Measurements from ENCODE around the gene ARID1B.
A peak's percentile ranks its signal among the peaks of the same experiment; 100 is the strongest.

ARID1B gene

DNA sequence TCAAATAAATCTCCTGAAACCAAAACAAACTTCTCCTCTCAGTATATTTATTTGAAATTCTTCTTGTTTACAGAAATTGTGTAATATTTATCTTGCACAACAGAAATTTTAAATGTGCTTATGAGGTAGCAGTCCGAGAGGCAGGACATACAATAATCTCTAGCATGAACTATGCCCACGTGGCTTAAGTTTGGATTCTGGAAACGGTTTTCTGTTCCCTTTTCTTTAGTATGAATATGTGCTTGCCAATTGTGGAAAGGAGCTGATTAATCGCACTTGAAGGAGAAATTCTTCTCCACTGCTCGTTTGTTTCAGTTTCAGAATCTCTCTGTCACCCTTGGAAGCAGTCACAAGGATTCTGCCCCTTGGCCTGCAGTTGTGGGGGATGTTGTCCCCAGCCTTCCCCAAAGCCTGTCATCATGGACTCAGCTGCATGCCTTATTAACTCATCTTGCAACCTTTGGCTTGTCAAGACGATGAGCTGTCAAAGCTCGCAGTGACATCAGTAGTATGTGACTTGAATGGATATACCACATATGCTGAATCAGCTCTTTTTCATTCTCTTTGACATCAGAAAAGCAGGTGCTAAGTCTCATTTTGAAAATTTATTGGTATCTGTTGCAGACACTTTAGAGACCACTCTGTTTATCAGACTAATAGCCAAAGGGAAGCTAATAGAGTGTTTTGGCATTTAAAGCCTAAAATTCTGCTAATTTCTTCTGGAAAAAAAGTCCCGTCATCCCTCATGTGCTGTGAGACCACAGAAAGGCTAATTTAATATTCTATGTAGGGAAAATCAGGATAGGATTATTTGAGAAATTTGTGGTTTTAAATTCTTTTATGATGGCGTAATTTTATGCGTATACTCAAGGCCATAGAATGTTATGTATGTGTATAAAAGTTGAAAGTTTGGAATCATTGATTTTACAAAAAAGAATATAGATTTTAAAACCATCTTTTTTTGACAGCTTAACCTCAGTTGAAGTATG is 186.8 kb downstream of the ARID1B start:
- H3K27me3 ChIP-seq = no peaks in the 10 kb centered on the region
- peaks cover 0 to 8% of the 10 kb centered on the region in 2 experiments for H3K4me1 ChIP-seq (ENCODE audit: control insufficient read depth in 1 of 2, insufficient read depth in 1 of 2, low read depth in 1 of 2, low read length in 1 of 2)
- peak overlapping the region; percentile 41 for H3K27ac ChIP-seq
- H3K4me3 ChIP-seq (ENCODE audit: low read depth in 1 of 2, low read length in 1 of 2) = no peak overlapping the region
- no peak for TF ChIP-seq CTCF (IDR thresholded peaks at IDR 0.05)
- H3K9me3 ChIP-seq = no peaks in the 10 kb centered on the region
- no peaks in the 10 kb centered on the region for H3K36me3 ChIP-seq

- H3K27ac ChIP-seq = no peak overlapping the region
- TF ChIP-seq CTCF (IDR thresholded peaks at IDR 0.05) = no peak
- no peaks in the 10 kb centered on the region for H3K27me3 ChIP-seq
Observed at GRCh38 chr6:156967852-156968251, 190.7 kb downstream of the ARID1B start.

DNA sequence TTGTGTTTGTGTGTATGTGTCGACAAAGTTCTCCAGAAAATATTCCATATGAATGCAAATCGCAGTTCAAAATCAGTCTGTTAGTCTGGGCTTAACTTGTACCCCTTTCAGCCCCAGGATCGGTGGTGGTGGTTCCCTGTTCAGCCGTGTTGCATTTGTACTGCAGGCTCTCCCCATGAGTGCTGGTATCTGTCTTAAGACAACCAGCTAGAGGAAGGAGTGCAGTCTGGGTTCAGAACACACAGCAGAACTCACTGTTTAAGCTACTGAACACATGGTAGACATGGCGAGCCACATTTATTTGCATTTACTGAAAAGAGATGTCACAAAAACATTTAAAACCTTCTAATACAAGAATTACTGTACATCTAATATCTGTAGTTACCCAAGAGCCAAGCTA is 192.1 kb downstream of the ARID1B start:
- no peaks in the 10 kb centered on the region for H3K27me3 ChIP-seq
- TF ChIP-seq CTCF (IDR thresholded peaks at IDR 0.05) = no peak
- H3K9me3 ChIP-seq = no peaks in the 10 kb centered on the region
- no peaks in the 10 kb centered on the region for H3K36me3 ChIP-seq
- H3K27ac ChIP-seq = no peak overlapping the region
- H3K4me1 ChIP-seq (ENCODE audit: control insufficient read depth in 1 of 2, insufficient read depth in 1 of 2, low read depth in 1 of 2, low read length in 1 of 2) = peaks cover 0 to 13% of the 10 kb centered on the region in 2 experiments
- H3K4me3 ChIP-seq (ENCODE audit: low read depth in 1 of 2, low read length in 1 of 2) = no peak overlapping the region

More at GRCh38 chr6:156967852-156968251, 190.7 kb downstream of the ARID1B start:
- Histone ChIP-seq H3K4me3 (ENCODE audit: low read depth in 1 of 2, low read length in 1 of 2) (no peak overlapping the region), H3K36me3 (no peaks in the 10 kb centered on the region), H3K4me1 (ENCODE audit: control insufficient read depth in 1 of 2, insufficient read depth in 1 of 2, low read depth in 1 of 2, low read length in 1 of 2) (peaks cover 0 to 20% of the 10 kb centered on the region in 2 experiments), H3K9me3 (no peaks in the 10 kb centered on the region)

DNA sequence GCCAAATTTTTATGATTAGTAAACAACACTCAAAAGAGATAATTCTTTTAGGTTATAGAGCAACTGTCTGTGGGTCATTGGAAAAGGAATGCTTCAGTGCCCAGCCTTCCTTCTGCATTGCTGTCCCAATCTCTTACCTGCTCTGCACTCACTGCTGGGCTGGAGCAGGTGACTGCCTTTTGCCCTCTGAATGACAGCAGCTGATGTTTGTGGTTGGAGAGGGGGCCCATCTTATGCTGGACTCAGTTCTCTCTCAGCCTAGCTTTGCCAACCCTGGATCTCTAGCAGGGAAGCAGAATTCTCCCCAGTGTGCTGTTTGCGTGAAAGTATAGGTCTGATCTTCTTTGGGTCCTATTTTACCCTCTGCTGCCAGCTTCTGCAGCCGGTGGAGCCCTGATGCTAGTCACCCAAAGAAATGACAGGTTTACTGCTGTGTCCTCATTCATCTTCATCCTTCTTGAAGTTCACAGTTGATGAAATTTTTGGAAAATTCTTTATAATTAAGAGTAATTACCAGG is 193.5 kb downstream of the ARID1B start:
- H3K36me3 ChIP-seq = no peaks in the 10 kb centered on the region
- H3K4me3 ChIP-seq (ENCODE audit: low read depth in 1 of 2, low read length in 1 of 2) = no peak overlapping the region
- no peak overlapping the region for H3K27ac ChIP-seq
- H3K9me3 ChIP-seq = no peaks in the 10 kb centered on the region
- H3K4me1 ChIP-seq (ENCODE audit: control insufficient read depth in 1 of 2, insufficient read depth in 1 of 2, low read depth in 1 of 2, low read length in 1 of 2) = peaks cover 0 to 12% of the 10 kb centered on the region in 2 experiments
- no peaks in the 10 kb centered on the region for H3K27me3 ChIP-seq
- no peak for TF ChIP-seq CTCF (IDR thresholded peaks at IDR 0.05)

- H3K27ac ChIP-seq = no peak overlapping the region
- H3K9me3 ChIP-seq = no peaks in the 10 kb centered on the region
- H3K4me1 ChIP-seq (ENCODE audit: control insufficient read depth in 1 of 2, insufficient read depth in 1 of 2, low read depth in 1 of 2, low read length in 1 of 2) = peaks cover 0 to 17% of the 10 kb centered on the region in 2 experiments
- H3K4me3 ChIP-seq (ENCODE audit: low read depth in 1 of 2, low read length in 1 of 2) = no peak overlapping the region
- no peak for TF ChIP-seq CTCF (IDR thresholded peaks at IDR 0.05)
- no peaks in the 10 kb centered on the region for H3K27me3 ChIP-seq
- no peaks in the 10 kb centered on the region for H3K36me3 ChIP-seq
Observed at GRCh38 chr6:156971153-156971885, 194.1 kb downstream of the ARID1B start.

Measured in neutrophil (primary cell).